OCI-M2 (cell line): ENCODE measurements around the gene CAPZB.

Experiments used
- DNase-seq: peaks from one replicate; lab custom pipeline; 2025; ENCODE audit not compliant: unreplicated experiment; lab: John Stamatoyannopoulos, UW

The CAPZB gene

DNA sequence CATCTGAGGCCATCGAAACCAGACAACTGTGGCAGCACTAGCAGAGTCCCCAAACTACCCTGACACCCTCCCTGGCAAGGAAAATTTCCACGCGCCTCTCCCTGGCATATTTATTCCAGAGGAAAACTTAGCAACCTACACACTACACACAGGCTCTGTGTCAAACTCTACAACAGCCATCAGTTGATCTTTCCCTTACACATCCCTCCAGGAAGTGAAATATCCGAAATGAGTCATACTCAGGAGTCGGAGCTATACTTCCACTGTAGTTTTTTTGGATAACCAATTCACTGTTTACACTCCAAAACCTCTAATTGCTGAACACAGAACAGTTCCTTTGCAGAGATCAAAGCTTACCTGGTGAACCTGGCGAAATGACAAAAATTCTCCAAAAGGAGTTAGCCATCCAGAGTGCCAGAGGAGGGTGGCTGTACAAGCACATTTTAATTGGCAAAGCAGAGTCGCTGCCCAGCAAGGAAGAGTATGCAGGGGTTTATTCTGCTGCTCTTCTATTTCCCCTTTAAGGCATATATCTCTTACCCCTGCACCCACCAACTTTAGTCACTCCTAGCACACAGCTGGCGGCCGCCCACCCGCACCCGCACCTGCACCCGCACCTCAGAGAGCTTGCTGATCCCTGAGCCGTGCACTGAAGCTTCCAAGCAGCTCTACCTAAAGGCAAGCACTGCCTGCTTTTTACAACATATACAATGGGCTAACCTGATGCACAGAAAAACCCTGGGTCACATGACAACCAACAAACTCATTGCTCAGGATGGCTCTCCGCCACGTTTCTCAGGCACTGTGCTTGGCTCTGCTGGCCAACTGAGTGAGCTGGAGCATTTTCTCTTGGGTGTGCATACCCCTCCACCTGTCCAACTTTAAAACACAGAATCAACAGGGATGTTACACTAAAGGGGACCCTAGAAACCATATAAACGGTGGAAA, 54.9 kb downstream of the CAPZB start:
- DNase-seq = no peak

DNA sequence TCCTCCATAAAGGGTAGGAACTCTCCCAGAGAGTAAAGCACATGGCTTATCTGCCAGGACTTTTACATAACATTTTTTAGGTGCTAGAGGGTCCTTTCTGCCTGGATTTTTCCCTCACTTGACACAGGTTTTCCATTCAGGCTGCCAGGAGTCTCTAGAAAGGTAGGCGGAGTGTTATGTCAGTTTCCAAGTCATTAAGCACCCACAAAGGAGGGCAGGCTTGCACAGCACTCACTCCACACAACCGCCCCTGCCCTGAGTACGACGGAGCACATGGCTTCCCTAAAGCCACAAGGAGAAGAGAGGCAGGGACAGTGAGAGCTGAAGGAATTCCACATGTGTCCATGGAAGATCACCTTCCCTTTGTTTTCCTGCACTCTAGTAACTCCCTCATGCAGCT, 55.7 kb downstream of the CAPZB start:
- DNase-seq = no peak

DNA sequence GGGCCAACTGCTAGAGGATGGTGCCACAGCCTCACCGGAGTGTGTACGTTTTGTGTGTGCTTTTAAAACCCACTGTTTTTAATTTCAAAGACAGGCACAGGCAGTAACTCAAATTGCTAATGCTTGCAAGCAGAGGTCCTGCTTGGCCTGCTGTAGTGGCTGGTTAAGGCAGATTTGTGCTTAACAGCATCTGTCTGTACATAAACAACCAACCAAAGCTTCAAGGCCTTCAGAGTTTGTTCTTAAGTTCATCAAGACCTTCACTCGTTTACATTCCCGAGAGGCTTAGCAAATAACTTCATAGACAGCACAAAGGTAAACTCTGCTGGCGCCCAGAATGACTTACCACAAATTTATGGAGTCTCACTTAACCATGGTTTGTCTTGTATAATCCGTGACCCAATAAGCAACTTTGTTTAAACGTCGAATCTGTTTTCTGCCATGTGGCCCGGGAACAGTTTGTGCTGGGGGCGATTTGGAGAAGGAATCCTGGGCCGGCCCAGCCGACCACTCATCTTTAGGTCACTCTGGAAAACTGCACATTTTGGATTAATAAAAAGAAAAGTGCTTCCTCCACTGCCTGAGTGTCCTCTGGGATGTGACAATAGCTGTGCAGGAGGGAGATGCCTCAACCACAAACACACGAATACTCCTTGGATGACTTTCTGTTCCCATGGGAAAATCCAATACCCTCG, 58.1 kb downstream of the CAPZB start:
- no peak for DNase-seq

DNA sequence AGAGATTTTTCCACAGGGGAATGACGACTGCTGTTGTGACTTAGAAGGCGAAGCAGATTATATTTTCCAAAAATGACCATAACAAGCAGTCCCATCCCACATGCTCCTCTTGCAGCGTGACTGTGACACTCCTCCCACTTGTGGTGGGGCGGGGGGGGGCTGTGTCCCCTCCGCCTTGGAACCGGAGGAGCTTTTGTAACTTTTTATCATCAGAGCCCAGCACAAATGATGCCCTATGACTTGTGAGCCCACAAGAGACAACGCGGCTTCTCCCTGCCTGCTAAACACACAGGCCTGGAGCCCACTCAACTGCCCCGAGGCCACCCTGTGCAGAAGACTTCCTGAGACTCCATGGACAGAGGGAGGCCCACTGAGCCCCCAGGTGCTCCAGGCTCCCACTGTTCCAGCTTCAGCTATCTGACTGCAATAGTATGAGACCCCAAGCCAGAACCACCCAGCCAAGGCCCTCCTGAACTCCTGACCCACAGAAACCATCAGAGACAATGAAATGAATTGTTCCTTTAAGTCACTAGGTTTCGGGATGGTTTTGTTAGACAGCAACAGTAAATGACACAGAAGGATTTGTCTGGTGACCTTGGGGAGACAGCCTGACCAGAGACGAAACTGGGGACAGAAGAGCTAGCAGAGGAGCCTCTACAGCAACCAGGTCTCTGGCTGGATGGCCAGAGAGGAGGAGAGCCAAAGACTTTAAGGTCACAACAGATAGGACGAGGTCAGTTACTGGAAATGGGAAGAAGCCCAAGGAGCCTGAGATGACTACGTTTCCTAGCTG, 58.8 kb downstream of the CAPZB start:
- no peak for DNase-seq

DNA sequence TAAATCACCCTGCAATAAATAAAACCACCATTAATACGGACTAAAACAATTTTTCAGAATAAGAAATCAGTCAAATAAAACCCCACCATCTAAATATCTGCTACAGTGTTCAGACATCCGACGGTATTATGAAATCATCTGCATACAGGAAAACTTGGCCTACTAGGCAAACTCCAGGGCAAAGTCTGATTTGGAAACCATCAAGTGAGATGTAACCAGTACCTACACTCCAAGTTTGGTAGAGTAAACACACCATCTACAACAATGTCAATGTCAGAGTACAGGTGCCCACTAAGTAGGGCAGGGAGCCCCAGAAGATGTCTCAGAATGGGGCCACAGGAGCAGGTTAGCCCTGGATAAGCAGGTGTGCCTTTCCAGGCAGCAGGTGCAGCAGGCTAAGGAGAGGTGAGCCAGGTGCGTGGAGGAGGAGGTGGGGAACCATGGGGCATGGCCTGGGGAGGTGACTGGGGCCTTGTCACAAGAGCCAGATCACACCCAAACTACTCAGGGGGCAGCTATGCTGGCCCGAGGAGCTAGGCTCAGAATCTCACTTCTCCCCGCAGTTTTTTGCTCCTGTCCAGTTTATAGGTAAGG, 59.6 kb downstream of the CAPZB start:
- no peak for DNase-seq

DNA sequence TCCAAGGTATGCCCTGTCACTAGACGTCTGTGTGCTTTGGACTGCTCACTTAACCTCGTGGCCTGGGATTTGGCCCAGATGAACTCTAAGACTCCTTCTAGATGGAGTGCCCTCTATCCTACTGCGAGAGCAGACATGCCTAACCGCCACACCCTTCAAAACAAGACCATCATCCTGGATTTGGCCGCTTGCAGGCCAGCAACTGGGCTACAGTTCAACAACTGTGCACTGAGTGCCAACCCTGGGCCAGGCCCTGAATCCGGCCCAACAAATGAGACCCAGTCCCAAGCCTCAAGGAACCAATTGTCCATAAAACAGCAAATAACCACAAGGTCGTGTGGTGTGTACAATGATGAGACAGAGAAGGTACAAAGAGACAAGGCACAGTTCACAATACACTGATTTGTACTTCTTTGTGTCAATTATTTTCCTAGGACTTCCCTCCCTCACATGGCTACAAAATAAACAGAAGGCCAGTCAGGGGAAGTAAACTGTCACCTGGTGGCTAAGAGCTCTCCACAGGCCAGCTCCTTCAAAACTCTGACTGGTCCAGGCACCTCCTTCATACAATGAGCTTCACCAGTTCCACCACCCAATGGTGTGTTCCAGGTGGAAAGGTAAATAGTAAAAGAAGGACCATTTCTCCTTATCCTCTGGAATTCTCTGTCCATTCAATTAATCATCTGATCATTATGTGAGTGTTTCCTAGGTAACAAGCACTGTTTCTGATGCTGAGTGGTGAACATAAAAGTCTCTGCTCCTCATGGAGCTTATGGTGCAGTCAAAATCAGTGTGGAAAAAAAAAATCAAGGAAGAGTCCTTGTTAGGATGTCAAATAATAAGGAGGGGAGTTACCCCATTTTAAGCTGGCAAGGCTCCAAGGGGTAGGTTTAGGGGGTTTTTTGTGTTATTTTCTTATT, 60.4 kb downstream of the CAPZB start:
- no peak for DNase-seq

DNA sequence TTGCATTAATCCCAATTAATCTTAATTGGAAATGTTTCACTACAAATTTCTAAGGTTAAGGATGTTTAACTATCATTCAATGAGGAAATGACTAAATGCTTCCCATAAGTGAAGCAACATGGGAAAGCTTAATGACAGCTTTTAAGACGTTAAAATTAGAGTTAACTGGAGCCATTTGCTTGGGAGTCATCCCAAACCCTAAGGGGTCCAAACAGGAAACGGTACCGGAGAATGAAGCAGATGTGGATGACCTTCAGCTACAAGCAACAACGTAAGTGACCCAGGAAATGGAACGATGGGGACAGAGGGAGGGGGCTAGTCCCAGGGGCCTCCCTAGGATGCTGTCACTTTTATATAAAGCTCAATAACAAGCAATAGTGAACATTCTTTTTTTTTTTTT, 62.2 kb downstream of the CAPZB start:
- DNase-seq = no peak

DNA sequence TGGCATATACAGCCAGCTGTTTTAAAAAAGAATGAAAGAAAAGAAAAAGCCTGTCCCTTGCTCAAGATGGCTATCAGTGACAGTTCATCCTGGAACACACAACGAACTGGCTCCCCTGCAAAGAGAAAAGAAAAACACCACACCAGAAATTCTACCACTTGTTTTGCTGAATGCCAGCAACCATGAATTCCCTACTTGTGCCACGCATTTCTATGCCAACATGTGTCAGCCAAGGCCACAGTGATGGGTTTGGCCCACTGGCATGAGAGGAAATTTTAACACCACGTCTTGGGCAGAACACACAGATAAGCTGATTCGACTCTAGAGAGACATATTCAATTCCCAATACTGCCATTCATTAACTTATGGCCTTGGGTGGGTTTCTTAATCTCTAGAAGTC, 64.0 kb downstream of the CAPZB start:
- DNase-seq = no peak

DNA sequence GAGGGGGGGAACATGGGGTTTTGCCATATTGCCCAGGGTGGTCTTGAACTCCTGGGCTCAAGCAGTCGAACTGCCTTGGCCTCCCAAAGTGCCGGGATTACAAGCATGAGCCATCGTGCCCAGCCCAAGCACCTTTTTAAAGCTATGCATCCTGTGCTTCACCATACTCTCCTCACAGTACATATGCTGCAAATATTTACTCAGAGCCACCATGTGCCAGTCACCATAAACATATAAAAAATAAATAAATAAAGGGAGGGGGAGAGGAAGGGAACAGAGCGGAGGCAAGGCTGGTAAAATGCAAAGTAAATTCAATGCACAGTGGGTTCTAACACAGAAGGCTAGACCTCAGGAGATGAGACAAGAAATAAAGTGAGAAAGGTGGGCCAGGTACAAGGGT, 64.7 kb downstream of the CAPZB start:
- DNase-seq = no peak

DNA sequence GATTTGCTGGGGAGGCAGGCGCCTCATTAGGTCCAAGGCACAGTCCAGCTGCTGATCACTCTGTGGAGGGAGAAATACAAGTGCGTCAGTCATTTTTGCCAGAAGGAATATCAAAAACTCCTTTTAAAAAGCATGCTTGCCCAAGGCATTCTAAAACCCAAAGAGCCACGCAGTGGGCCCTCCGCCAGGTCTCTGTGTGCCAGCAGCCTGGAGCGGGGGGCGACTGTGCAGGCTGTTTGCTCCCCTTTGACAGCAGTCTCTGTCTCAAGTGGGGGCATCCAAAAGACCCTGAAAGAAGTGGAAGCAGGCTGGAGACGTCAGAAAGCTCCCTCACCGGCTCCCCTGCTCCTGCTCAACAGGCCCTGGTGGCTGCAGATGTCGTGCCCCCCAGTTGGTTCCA, 65.6 kb downstream of the CAPZB start:
- DNase-seq = no peak

DNA sequence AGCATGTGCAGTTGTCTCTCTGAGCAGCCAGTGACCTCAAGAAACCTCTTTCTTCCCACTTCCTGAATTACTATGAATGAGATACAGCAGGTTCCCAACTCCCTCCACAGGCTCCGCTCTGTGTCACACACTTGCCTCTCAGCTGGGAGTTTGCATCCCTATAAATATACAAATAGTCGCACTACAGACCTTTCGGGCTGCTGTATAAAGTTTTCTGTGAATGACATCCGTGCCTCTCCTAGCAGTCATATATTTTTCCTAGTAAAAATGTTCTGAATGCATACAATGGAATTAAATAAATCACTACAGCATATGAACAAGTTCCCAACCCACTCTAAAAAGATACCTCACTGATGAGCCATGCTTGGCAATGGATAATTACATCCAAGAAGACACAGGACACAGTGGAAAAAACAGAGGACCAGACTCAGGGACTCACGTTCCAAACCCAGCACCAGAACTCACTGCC, 66.8 kb downstream of the CAPZB start:
- DNase-seq = no peak

DNA sequence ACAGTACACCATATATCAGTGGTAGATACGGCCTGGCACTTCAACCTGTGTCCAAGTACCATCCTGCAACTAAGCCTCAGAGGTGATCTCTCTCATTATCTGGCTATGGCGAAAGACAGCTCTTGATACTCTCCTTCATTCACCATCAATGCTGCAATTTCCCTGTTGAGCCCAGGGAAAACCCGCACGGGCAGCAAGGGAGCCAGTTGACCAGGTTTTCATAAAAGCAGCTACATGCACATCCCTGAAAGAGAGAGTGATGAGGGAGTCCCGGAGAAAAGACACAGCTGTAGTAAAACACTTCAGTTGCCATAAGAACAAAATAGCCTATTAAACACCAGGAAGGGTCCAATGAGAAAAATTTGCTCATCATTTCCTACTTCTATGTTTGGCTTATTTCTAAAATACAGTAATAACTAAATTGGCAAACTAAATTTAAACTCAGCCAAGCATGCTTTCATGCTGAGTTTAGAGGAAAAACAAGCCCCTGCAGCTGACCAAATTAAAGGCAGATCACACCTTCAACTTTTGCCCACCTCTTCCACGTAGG, 68.3 kb downstream of the CAPZB start:
- DNase-seq = no peak

DNA sequence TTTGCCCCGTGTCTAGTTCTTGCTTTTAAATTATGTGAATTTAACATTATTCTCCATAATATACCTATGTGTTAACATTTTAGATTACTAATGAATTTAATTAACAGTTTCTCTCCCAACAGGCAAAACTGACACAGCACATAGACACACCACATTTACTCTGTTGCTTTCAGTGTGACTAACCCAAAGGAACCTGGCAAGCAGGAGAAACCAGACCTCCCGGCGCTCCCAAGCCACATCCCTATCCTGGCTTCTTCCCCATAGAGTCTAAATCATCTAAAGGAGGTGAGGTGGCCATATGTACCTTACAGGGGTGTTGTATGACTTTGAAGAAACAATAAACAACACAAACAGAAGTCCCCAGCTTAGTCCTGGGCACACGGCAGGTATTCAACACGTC, 69.2 kb downstream of the CAPZB start:
- no peak for DNase-seq

DNA sequence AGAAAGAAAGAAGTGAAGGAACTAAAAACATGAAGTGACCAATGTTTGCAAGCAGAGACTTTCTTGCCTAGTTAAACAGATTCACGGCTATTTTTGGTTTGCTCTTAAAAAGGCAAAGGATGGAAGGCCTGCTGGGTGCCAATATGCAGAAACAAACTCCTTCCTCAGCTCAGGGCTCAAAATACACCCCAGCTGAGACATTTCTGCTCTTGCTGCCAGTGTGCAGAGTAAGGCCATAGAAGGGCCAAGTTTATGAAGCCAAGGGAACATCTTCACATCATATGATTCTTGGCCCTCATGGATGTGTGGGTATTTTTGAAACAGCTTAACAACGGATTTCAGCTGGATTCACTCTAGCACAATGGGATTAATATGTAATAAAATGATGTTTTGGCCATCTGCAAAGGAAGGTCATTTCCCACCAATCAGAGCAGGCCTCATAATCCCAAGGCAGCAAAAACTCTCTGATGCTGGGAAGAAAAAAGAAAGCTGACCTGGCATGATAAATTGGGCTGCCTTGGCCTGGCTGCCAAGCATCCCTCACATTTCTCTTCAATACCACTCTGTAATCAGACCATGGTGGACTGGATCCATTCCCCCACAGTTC, 70.7 kb downstream of the CAPZB start:
- no peak for DNase-seq

DNA sequence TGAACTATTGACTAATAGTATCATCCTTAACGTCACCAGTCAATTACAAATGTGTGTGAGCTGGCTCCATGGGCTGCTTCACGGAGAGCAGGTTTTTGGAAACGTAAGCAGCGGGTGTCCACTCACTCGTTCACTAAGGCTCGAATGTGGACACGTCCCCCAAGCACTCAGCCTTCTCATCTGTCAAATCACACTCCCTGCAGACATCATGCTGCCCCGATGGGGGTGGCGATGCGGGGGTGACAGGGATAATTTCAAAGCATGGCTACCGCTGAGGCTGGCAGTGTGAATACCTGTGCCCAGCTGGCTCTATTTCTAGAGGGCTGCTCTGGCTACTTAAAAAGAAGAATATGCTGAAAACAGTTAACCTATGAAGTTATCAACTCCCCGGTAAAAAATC, 71.3 kb downstream of the CAPZB start:
- DNase-seq = no peak

DNA sequence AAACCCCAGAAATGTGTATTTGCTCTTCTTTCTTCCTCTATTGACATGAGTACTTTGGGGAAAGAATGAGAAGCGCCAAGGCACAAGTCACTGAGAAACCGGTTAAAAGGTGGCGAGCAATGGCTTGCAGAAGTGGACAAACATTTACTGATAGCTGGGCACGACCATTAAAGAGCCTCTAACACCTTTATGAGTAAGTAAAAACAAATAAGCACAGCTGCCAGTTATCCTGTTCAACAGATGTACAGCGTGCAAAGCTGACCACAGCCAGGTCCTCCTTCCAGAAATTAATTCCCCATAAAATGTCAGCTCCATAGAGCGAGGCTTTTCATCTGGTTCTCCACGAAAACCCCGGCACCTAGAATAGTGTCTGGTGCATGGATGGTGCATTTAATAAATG, 72.7 kb downstream of the CAPZB start:
- no peak for DNase-seq

DNA sequence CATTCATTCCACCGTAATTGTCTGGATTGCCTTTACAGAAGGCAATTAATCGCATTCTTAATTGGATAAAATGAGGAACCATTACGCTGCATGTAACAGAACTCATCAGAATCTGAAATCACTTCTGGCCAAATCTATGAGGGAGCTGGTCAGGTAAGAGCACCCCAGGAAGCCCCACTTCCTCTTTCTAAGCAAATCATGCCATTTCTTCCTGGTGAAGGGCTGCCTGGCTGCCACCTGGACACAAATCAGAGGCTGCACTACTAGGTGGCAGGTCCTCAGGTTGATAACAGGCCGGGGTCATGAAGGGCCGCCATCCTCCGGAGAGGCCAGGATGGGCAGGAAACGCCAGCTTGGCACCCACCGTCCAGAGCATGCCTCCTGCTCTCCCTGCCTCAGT, 73.7 kb downstream of the CAPZB start:
- no peak for DNase-seq

DNA sequence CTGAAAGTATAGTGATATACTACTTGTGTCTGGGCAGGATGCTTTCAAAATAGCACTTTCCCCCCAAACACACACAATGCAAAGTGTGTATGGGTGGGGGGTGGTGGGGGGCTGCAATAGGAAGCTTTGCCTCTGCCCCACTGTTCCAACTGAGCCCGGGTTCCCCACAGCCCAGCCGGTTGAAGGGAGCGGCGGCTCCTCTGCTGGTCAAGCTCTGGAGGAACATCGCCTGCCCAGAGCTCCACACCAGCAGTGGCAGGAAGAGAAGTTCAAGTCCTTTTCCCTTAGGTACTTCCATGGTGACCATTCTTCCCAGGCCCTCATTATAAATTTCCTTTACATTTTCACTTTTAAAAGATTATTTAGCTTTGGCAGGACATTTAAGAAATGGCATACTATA, 74.9 kb downstream of the CAPZB start:
- no peak for DNase-seq
